Stimulated activated CD4-positive, alpha-beta T cell treated with anti-CD3 and anti-CD28 coated beads, Interleukin-2, amount 100 ng/mL, for 4 hours (primary cell): ENCODE results near the gene LRPPRC.

ENCODE experiments used
- DNase-seq: peaks from one replicate; pipeline ENCODE4 v3.0.0-alpha.2; 2020; ENCODE audit warnings: low read depth

LRPPRC gene

GRCh38 chr2:43906448-43907109 is 89.2 kb downstream of the LRPPRC start:
- no peak for DNase-seq

- DNase-seq: no peak
These were observed 89.9 kb downstream of the LRPPRC start for GRCh38 chr2:43905871-43906270.

DNA sequence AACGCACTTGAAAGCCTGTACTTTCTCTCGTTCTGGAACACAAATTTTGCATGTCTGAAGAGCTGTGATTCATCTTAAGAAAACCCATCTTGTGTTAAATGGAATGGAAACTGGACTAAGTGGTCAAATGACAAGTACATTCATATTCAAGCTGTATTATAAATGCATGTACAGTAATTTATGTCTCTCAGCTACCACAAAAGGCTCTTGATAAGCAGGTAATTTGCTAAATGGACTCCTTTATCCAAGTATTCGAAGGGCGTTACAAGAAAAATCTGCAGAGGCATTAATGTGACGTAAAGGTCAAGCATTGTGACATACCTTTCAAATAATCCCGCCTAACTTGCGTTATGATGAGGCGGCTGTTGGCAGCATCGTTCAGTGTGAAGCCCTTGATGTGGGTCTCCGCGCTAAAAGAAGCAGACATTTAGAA is 90.4 kb downstream of the LRPPRC start:
- no peak for DNase-seq

- DNase-seq: no peak
These were observed 96.2 kb downstream of the LRPPRC start for GRCh38 chr2:43899589-43899988.

DNA sequence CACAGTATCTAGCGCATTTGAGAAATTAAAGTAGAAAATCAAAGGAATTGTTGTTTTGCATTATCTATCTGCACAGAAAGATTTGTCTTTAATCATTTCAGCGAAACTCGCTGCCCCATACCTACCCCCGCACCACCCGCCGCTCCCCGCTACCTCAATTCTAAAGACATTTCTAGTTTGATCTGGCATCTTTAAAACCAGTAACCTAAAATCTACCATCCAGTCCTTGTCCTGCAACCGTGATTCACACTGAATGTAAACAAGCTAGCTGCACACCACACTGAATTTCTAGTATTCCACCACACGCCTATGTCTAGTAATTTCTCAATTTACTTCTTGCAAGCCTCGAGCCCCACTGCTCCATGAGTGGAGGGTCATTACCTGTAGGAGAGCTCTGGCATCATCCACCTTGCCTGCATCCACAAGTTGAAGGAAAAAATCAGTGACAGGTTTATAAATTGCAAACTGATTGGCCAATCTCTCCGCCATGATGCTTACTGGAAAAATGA is 96.9 kb downstream of the LRPPRC start:
- no peak for DNase-seq

DNA sequence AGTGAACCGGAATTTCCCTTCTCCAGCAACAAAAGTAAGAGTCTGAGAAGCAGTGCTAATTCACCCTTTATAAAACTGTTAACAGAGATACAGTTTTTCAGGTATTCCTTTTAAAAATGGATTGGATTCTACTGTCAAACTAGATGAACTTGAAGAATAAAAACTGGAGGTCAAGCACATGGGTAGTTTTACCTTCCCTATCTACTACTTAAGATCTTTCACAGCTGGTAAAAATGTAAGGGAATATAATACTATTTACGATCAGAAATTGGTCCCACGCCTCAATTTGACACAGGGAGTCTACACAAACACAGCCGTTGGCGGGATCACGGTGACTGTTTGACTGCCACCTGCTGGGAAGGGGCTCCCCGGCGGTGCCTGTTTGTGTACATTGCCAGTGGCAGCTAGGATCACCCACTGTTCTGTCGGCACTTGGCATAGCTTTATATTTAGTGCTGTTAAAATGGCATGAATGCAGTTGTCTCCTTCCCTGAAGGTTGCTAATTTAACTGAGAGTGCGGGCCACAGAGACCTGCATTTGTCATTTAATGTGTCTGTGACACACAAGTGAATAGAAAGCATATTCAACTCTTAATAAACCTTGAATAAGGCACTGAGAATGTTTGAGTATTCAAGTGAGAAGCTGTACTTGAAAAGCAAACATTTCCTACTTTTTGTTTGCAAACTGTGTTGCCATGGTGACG is 97.5 kb downstream of the LRPPRC start:
- no peak for DNase-seq

DNA sequence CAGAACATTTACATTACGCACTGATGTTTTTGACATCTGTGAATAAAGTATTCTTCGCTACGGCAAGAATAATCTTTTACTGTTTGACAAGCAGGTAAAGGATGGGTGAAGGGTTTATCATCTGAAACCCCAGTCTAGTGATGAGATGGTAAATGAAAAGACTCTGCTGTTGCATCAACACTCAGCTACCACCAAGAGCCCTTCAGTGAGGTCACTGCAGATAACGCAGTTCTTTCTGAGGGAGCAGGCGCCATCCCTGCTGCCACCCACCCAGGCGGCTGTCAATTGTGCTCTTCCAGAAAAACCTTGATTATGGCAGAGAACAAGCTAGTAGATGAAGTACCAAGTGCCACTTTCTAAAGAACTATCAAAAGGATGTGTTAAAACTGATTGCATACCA is 98.3 kb downstream of the LRPPRC start:
- no peak for DNase-seq

DNA sequence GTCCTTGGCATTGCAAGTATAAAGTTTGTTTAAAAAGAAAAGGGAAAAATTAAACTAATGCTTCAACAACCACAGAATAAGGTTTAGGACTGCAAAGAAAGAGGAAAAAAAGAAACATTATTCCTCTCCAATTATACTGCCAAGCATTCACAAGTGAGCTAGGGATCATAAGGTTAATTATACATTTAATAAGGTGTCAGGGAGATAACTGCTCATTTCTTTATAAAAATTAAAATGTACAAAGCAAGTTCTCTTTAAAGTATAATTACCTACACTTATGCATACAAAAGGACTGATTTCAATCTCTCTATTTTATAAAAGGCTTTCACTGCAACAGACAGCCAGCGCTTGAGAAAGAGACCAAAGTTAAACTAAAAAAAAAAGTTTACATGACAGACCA is 98.9 kb downstream of the LRPPRC start:
- no peak for DNase-seq

- DNase-seq: no peak
These were observed 101.0 kb downstream of the LRPPRC start for GRCh38 chr2:43894743-43895142.

DNA sequence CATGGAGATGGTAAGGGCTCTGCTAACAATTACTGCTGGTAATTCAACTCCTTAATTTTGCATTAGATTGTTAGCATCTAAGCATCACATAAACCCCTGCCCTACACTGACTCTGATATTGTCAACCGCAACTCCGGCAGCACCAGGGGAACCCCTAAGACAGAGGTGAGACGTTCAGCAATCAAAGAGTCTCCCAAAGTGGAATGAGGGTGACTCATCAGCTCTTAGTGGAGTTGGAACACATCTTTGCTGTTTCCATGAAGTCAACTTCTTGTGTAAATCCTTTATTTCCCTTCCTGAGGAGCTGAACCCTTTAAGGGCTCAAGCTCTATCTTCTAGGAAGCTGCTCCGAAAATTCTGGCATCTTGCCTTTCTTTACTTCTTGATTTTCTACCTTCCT is 104.9 kb downstream of the LRPPRC start:
- DNase-seq: no peak

DNA sequence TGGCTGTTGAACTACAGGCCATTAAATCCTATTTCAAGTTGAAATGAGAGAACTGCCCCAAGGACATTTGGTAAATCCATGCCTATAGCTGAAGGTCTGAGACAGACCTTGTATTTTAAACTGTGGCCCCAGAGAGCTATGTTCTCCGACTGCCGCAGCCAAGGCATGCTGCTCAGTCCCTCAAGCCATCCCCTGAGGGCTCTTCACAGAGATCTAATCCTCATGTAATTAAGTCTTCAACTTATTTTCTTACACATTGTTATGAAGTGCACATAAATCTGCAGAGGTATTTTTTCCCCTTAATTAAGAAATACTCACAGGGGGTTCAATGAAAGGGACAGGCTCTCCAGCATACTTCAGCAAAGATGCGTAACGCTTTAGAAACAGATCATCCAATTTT is 106.4 kb downstream of the LRPPRC start:
- no peak for DNase-seq

GRCh38 chr2:43887176-43887575 is 108.6 kb downstream of the LRPPRC start:
- DNase-seq: no peak

DNA sequence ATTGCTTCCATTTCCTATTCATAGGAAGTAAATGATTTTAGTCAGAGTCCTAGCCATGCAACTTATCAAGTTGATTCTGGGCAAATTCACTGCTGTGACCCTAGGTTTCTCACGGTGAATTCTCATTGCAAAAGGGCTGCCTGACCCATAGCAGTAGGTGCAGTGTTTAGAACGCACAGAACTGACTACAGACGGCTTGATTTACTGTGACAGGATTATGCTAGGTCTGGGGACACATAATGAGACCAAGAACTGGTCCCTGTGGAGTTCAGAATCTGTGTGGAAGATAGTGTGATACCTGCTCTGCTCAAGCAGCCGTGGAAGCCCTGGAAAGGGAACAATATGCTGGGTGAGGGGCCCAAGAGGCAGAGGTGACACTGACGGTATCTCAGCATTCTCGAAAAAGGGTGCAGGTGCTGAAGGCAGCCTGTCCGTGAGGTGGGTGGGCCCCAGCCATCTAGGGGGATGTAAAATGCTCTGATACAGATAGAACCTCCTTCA is 110.6 kb downstream of the LRPPRC start:
- DNase-seq: no peak

DNA sequence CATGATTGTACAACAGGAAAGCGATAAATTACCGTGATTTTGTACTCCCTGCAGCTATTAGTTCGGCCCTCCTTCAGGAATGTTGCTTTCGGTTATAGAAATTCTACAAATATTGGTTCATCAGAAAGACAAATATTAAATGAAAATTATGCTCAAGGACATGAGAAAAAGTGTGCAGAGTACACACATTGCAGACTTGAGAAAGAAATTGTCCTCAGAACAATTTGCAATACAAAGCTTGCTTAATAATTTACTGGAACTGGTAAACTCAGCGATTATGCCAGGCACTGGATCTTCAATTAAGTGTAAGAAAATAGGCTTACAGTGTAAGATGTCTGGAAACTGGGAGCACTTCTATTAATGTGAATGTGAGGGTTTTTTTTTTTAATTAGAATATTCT is 111.1 kb downstream of the LRPPRC start:
- no peak for DNase-seq

DNA sequence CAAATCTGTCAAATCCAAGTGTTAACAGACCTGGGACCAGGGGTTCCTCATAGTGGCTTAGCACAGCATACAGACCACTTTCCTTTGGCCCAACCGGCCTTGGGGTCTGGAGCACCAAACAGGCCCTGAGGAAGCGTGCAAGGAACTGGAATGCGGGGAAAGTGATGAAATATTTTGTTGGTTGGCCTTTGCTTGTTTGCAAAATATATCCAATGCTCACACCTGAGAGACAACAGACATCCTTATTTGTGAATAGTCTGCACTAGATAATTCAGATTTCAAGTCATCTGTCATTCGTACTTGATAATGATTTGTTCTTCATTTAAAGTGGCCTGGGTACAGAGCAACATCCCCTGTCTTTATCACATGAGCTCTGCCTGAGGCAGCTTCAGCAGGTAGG is 113.5 kb downstream of the LRPPRC start:
- DNase-seq: no peak

DNA sequence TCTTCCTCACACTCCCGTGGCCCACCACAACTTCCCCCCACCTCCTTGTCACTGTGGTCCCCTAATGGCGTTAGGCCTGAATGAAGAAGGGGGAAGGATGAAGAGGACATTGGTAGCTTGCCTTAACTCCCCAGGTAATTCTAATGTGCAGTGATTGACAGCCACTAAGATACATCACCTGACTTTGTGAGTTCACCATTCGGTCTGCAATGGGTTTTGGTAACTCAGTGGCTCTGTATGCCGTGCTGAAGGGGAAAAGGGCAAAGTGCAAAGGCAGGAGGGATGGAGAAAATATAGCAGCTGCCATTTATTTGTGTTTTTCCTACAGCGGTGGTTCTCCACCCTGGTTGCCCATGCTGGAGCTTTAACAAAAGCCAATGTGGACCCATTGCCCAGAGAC is 114.8 kb downstream of the LRPPRC start:
- no peak for DNase-seq

GRCh38 chr2:43880471-43880870 is 115.3 kb downstream of the LRPPRC start:
- DNase-seq: no peak

DNA sequence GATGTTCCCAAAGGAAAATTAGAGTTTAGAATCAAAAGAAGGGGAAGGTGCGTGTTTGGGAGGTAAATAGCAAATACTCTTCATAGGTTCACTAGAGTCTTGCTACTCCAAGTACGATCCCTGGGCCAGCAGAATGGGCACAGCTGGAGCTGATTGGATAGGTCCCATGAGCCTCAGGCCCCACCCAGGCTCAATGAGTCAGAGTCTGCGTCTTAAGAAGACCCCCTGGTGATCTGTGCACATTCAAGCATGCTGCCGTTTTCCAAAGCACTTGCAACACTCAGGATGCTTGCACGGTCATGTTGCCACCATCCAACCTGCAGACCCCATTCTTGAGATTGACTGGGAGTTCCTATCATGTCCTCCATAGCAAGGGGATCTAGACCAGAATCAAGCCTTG is 116.5 kb downstream of the LRPPRC start:
- DNase-seq: no peak

DNA sequence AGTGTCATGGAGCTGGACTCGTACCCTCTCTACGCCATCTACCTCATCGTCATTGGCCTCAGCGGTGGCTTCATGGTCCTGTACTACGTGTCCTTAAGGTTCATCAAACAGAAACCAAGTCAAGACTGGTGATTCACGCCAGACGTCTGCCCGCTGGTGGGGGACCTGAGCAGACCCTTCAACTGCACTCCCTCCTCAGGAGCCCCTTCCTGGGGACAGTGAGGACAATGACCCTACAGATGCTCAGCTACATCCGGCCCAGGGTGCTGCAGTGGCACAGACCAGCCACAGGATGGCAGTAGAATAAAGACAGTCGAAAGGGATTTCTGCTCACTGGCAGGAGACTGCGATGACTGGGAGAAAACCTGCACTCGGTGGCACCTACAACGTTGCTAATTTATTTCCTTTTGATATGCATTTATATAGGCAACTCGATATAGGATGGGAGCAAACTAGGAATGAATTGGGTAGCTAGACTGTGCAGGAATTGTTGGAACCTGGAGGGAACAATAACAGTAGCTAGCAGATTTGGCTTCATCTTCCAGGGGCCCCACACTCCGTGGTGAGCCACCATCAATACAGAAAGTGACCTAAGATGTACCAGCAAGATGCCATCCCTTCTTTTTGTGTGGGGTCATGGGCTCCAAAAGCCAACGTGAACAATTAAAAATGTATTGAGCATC is 117.9 kb downstream of the LRPPRC start:
- peak; percentile 16 for DNase-seq

DNA sequence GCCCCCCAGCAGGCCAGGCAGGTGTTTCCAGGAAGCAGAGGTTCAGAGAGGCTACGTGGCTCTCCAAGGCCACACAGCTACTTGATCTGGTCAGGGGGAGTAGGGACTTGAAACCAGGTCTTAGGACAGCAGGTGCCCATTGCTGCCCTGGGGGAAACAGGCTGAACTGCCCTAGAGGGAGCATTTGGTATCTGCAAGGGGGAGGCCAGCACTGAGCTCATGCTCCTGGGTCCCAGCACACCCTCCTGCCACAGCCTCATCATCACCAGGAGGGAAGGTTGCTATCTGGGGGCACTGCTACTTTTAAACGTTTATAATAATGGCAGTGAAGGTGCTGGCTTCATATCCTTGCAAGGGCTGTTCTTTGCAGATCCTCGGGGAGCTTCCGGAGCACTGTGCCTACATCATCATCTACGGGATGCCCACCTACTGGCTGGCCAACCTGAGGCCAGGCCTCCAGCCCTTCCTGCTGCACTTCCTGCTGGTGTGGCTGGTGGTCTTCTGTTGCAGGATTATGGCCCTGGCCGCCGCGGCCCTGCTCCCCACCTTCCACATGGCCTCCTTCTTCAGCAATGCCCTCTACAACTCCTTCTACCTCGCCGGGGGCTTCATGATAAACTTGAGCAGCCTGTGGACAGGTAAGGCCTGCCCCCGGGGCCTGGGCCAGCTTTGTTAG is 120.9 kb downstream of the LRPPRC start:
- DNase-seq: no peak

- DNase-seq: no peak
These were observed 123.6 kb downstream of the LRPPRC start for GRCh38 chr2:43872151-43872550.

DNA sequence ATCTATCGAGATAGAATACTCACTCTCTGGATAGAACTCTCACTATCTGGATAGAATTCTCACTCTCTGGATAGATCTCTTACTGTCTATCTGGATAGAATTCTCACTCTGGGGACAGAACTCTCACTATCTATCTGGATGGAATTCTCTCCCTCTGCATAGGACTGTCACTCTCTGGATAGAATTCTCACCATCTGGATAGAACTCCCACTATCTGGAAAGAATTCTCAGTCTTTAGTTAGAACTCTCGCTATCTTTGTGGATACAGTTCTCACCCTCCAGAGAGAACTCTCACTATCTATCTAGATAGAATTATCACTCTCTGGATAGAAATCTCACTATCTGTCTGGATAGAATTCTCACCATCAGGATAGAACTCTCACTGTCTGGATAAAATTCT is 140.5 kb downstream of the LRPPRC start:
- DNase-seq: no peak
